EL (cell line): Measurements from ENCODE around the gene ERC1.
A peak's percentile ranks its signal among the peaks of the same experiment; 100 is the strongest.
"Not testable (repeated sequence)": the region's sequence is repeated elsewhere in the genome, so short reads cannot be mapped to it uniquely, and the experiment has no call there.

Experiments used
- DNase-seq: peaks from one replicate; pipeline ENCODE4 v3.0.0-alpha.2; 2016

Gene ERC1

DNA sequence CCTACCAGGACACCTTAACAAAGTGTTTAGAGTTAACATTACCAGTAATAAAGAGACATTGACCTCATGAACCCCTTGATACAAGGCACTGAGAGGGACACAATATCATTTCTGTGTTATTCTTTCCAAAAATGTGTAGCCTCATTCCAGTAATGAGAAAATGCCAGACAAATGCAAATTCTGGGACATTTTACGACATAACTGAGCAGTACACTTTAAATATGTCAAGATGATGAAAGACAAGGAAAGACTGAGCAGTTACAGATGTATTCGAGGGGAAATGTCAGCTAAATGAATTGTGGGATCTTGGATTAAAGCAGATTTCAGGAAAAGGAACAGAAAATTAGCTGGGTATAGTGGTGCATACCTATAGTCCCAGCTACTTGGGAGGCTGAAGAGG is 255.6 kb downstream of the ERC1 start:
- DNase-seq, result no peak

DNA sequence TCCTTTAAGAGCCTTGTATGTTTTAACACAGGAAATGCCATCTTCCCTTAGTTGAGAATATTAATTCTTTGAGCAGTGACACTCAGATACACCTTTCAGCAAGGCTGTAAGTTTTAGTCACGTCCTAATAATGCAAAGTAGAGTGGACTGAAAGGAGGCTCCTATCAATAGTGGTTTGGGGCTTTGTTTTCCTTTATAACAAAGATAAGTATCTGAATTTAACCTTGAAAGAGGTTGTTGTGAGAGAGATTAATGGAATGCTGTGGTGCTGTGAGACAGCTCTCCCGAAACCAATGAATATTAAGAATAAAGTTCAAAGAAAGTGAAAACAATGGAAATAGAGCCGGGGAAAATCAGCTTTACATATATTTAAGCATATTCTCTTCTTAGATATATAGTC is 259.6 kb downstream of the ERC1 start:
- no peak for DNase-seq

DNA sequence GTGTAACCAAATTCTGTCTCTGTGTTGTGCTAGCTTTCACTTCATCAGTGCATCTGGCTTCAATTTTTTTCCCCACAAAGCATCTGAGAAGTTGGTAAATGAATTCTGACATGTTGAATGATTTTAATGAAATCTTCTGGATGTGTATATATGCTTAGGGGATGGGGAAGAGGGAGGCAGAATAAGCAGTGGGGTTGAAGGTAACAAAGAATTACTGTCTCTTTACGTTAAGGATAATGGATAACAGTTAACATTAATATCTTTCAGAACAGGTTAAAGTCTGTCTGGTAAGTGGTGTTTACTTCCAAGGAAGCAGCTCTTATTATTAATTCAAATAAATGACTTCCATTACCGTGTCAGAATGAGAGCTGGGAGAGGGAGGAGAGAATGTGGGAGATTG is 261.7 kb downstream of the ERC1 start:
- no peak for DNase-seq

DNA sequence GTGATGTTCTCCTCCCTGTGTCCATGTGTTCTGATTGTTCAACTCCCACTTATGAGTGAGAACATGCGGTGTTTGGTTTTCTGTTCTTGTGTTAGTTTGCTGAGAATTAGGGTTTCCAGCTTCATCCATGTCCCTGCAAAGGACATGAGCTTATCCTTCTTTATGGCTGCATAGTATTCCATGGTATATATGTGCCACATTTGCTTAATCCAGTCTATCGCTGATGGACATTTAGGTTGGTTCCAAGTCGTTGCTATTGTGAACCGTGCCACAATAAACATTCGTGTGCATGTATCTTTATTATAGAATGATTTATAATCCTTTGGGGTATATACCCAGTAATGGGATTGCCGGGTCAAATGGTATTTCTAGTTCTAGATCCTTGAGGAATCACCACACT is 264.1 kb downstream of the ERC1 start:
- not testable (repeated sequence) for DNase-seq

DNA sequence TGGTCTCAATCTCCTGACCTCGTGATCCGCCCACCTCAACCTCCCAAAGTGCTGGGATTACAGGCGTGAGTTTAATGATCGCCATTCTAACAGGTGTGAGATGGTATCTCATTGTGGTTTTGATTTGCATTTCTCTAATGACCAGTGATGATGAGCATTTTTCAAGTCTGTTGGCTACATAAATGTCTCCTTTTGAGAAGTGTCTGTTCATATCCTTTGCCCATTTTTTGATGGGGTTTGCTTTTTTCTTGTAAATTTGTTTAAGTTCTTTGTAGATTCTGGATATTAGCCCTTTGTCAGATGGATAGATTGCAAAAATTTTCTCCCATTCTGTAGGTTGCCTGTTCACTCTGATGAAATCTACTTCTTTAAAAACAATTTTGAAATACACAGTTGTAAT is 264.8 kb downstream of the ERC1 start:
- DNase-seq, result not testable (repeated sequence)

DNA sequence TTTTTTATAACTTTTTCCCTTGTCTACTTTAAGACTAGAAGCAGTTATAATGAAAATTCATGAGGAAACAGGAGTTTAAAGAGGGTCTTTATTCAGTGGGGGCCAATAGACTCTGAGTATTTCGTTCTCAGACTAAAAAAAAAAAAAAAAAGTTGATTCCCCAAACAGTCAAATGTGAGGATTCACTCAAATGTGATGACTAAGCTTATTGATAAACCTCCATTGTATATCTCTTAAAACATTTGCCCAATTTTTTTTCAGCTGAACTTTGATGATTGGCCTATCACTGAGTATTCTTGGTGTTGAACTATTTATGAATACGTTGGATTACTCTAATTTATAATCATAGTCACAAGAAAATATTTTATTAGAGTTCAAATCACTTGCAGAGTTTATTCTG is 265.3 kb downstream of the ERC1 start:
- DNase-seq, result no peak

DNA sequence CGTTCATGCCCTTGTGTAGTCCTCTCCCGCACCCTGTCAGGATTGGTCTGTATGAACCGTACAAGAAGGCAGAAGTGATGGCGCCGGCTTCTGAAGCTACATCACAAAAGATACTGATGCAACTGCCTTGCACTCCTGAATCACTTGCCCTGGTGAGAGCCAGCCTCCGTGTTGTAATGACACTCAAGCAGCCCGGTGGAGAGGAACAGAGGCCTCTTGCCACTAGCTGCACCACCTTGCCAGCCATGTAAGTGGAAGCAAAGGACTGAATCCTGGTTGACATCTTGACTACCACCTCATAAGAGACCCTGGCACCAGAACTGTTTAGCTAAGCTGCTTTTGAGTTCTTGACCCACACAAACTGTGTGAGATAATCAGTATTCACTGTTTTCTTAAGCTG is 266.0 kb downstream of the ERC1 start:
- no peak for DNase-seq

DNA sequence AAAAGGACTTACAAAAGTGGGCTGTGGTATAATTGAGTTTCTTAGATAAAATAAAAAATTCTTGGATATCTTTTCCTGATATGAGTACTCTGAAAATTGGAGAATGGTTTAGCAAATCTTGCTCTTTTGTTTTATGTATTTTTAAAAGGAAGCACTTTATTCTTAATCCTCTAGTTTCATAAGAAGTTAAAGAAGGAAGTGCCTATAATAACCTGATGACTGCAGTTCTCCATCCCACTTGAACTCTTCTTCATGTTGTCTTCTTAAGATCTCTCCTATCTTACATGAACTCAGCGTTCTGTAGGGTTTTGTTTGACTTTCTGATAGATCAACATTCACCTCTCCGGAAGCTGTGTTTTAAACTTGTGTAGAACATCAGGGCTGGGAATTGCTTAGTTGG is 271.0 kb downstream of the ERC1 start:
- DNase-seq, result no peak

DNA sequence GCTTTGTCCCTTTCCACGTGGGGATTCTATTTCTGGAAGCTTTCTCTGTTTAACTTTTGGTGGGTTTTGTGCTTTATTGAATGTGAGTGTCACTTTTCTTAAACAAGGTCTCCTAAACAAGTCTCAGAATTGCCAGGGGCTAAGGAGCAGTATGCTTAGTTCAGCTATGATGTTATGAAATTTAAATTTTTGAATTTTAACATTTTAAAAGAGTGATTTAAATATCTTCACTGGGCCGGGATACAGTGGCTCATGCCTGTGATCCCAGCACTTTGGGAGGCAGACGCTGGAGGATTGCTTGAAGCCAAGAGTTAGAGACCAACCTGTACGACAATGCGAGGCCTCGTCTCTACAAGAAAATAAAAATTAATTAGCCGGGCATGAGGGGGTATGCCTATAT is 276.2 kb downstream of the ERC1 start:
- no peak for DNase-seq

DNA sequence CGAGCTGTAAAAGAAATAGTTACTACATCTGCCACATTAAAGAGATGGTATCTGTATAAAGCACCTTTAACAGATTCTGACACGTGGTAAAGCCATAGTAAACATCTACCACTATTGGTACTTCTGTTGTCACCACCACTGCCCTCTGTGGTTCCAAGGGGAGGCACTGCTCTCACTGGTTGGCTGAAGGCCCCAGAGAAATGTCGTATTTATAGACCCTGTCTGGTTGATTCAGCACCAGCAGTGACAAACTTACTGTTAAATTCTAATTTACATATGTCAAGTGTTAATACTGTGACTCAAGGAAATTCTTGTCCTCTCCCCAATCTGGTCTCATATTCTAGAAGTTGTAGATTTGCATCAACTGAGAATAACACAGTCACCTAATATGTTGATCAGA is 281.1 kb downstream of the ERC1 start:
- DNase-seq, result peak; percentile 12

DNA sequence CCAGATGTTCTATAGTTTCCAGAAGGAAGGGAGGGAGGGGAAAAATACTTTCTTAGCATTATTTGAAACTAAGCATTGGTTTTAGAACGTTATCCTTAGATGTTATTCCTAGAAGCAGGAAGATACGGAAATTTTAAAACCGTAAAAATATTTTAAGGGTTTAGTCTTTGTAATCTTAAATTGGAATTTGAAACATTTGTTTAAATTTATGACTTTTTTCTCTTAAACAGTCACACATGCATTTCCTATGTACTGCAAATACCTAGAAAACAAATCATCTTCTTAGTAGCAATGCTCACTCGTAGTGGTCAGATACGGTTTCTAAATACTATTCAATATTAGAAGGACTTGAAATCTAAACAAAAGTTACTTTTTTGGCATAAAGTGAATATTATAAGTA is 282.0 kb downstream of the ERC1 start:
- DNase-seq, result peak; percentile 51

DNA sequence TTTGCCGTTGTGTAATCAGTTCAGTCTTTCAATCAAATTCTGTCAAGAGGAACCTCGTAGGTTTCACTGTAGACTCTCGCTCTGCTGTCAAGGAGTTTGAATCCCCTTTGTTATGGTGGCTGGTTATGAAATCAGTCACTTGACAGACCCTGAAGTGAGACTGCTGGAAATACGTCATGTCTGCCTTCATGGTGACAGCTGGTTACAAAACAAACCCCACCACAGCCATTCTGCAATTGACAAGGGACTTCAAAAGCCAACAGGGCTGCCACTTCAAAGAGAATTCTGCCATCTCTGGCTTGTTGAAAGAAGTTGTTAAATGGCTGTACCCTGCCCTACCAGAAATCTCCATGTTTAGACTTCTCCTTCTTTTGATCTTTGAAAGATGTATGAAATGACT is 286.9 kb downstream of the ERC1 start:
- DNase-seq, result no peak

DNA sequence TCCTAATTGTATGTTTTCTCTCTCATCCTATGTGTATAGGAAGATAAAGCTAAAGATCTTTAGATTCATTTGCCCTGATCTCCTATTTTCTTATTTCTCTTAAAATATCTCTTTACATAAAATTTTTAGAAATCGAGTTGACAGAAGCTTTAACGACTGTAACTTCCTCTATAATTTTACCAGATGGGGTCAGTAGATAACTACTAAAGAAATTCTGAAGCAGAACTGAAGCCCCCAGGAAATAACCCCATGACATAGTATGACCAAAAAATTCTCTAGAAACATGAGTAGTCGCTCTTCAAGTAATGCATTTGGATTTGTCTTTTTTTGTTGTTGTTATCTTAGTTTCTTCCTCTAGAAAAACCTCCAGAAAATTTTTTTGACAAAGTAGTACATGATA is 288.0 kb downstream of the ERC1 start:
- peak; percentile 13 for DNase-seq

DNA sequence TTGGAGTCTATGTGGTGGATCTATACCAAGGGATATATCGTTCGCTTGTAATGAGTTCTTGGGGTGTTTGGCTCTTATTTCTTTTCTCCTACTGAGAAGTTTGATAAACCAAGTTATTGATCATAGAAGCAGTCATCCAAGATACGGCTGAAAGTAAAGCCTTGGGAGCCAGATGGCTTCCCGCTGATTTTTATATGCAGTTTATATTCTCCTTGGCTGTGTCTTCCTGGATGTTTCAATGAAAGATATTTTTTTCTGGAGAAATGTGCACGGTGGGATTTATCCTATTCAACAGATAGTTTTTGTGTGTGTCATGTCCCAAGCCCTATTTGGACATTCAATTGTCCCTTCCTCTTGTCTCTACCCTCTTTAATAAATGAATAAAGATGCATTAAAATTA is 289.0 kb downstream of the ERC1 start:
- no peak for DNase-seq

DNA sequence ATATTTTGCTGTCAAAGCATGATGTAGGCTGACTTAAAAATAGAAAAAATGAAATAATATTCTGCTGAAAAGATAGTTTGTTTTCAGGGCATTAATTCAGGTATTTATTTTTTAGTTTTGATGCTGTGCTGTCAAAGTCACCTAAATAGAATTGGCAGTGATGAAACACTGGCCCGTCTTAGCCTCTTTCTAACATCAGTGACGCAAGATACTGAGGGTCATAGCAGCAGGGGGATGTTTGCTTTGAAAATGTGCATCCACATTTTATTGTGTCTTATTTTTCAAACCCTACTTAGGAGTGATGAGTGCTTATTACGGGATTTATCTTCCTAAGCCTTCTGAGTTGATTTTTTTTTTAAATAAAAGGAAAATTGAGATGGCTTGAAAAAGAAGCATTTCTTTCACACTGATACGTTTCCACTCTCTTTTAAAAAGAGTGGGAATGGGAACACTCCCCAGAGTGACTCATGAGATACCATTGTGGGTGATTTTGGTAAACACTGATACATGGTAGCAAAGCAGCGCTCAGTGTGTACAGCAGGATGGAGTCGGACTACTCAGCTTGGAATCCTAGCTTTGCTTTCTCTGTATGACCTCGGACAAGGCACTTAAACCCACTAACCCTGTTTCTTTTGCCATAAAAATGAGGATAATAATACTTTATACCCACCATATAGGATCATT is 290.8 kb downstream of the ERC1 start:
- DNase-seq, result peak; percentile 76

DNA sequence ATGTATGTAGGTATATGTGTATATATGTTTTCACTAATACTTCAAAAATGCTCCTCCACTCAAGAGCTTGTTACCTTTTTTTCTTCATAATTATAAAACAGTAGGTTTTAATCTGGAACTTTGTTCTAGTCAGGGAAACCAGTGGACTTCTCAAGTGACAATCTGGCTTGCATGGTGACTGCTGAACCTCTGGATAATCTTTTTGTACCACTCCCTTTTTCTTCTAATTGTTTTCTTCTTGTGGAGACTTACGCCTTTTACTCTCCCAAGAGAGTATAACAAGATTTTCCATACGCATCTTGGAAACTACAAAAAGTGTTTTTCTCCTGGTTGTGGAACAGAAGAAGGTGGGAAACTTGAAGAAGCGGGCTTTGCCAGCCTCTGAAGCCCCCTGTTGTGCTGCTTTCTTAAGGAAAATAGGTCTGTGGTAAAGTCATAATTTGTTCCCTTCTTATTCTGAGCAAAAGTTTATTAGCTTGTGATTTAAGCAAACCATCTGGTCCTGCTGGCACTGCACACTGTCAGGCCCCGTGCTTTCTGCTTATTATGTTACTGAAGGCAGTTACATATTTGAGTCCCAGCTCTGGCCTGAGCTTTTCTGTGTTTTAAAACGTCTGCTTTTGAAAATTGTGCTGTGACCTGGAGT is 291.8 kb downstream of the ERC1 start:
- DNase-seq, result no peak

DNA sequence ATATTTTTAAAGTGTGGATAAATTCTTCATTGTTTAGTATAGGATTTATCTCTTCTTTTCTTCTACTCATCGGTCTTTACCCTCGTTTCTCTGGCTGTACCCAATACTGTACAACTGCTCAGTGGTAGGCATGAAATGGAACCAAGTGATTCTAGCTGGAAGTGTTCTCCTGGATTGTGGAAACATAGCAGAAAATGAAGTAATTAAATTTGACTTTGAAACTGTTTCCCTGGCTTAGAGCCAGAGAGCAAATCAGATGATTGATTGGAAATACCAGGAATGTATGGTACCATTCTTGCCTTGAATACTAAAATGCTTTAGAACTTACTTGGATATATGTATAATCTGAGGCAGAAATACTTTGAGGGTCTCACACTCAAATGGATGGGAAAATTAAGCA is 292.3 kb downstream of the ERC1 start:
- DNase-seq, result no peak

DNA sequence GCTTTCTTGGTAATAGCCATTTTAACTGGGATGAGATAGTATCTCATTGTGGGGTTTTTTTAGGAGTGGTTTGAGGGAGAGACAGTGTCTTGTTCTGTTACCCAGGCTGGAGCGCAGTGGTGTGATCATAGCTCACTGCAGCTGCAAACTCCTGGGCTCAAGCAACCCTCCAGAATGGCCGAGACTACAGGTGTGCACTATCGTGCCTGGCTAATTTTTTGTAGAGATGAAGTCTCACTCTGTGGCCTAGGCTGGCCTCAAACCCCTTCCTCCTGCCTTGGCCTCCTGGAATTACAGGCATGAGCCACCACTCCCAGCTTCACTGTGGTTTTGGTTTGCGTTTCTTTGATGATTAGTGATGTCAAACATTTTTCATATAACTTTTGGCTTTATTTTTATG is 293.6 kb downstream of the ERC1 start:
- DNase-seq, result no peak

DNA sequence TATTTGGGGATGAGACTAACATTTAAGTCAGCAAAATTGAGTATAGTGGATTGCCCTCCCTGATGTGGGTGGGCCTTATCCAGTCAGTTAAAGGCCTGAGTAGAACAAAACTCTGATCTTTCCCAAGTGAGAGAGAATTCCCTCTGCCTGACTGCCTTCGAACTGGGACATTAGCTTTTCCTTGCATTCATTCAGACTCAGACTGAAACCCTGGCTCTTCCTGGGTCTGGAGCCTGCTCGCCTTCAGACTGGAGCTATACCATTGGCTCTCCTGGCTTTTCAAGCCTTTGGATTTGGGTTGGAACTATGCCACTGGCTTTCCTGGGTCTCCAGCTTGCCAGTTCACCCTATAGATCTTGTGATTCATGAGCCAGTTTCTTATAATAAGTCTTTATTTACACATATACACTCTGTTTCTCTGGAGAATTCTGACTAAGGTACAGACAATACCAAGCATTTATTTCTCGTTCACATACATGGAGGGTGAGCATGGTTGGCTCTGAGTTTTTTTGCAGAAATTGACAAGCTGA is 296.5 kb downstream of the ERC1 start:
- no peak for DNase-seq

DNA sequence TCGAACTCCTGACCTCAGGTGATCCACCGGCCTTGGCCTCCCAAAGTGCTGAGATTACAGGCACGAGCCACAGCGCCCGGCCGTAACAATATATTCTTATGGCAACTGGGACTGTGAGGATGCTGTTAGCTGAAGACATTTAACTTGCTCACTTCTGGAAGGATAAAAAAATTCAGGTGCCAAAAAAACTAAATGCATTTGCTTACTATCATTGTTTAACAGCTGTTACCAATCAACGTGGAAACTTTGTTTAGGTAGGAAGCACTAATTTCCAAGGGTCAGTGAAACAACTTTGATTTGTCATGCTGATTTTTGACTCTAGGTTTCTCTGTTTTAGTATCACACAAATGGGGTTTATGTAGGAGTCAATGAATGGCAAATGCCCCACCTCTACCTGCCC is 297.3 kb downstream of the ERC1 start:
- DNase-seq, result no peak

DNA sequence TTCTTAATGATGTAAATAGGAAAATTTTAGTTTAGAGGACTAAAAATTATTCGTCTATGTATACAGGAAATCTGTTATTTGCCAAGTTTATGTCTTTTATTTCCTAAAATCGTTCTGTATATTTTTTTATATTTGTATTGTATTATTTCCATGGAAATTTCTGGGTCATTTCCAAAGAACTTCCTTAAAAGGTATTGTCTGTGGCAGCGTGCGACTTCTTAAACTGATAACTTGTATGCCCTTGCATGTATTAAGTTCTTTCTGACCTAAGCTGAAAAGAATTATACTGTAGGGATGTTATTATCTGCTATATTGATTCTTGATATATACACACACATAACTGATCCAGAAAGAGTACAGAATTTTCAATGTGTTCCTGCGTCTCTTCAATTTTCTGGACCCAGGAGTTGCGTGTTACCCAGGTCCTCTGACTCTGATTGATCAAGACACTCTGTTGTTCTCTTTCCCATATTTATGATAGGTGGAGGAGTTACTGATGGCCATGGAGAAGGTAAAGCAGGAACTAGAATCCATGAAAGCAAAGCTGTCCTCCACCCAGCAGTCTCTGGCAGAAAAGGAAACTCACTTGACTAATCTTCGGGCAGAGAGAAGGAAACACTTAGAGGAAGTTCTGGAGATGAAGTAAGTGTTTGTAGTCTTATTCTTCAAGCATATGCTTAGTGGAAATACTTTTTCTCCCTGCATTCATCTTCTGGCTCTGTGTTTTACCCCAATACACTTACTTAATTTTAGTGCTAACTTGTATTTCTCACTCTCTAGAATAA is 298.5 kb downstream of the ERC1 start:
- no peak for DNase-seq

DNA sequence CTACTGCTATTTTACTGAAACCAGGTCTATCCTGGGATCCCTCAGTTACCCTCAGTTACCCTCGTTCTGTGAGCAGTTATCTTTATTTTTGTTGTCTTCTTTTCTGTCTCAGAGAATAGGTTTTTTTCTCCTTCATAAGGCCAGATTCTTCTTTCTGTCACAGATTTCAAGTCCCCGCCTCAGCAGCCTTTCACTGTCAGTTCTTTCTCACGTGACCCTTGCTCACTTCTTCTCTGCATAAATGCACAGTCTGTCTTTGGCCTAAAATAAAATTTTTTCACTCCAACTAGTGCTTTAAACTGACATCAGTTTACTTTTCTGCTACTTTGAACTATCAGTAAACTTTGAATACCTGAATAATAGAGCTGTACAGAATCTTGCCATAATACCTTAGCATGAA is 299.7 kb downstream of the ERC1 start:
- DNase-seq, result no peak

DNA sequence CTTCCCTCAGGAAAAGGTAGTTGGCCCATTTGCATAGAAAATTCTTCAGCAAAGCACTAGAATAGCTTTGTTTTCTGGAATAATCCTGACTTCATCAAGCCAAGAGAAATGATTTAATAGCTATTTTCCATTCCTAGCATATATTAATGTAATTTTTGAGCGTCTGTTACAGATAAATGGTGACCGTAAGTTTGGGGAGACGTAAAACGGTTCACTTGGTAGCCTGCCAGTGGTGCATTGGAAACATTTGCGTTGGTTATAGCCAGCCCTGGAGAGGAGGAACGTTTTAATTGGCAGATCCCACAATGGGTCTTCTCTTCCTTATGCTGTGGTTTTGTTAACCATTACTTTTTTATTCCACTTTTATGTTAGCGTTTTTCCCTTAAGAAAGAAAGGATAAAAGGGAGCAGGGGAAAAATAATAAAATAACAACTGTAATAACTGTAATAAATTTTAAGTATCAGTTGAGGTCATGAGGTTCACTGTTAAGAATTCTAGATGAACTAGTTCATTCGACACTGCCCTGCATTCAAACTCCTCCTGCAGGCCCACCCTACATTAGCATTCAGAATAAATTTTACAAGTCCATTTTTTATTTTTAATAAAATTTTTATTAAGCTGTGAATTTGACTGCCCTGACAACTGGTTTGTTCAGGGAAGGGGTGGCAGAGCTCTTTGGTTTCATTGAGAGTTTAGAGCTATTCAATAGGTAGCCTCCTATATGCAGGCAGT is 300.7 kb downstream of the ERC1 start:
- DNase-seq, result no peak
